Measurements from ENCODE around the gene PPARGC1A.

PPARGC1A gene, protein sequence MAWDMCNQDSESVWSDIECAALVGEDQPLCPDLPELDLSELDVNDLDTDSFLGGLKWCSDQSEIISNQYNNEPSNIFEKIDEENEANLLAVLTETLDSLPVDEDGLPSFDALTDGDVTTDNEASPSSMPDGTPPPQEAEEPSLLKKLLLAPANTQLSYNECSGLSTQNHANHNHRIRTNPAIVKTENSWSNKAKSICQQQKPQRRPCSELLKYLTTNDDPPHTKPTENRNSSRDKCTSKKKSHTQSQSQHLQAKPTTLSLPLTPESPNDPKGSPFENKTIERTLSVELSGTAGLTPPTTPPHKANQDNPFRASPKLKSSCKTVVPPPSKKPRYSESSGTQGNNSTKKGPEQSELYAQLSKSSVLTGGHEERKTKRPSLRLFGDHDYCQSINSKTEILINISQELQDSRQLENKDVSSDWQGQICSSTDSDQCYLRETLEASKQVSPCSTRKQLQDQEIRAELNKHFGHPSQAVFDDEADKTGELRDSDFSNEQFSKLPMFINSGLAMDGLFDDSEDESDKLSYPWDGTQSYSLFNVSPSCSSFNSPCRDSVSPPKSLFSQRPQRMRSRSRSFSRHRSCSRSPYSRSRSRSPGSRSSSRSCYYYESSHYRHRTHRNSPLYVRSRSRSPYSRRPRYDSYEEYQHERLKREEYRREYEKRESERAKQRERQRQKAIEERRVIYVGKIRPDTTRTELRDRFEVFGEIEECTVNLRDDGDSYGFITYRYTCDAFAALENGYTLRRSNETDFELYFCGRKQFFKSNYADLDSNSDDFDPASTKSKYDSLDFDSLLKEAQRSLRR

DNA sequence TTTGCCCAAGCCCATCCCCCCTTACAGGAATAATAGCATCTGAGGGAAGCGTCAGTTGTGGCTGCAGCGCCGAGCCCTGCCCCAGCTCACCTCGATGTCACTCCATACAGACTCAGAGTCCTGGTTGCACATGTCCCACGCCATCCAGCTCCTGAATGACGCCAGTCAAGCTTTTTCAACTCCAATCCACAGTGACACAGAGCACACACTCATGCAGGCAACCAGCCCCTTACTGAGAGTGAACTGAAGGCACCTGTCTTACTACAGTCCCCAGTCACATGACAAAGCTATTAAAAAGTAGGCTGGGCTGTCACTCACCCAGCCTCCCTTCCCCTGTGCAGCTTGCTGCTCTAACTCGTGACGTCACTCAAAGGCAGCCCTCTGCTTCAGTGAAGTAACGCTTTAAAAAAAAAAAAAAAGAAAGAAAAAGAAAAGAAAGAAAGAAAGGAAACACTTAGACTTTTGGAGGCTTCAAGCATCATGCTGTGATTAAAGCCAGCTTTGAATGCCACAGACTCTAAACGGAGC lies at the start of gene PPARGC1A:
Gene PPARGC1A (minus strand): TSS at position 234 of the 528 bp plus-strand sequence. CDS start 90 bp downstream, at position 144.
- peak; percentile 60 to 94 (median 90) for DNase-seq

DNA sequence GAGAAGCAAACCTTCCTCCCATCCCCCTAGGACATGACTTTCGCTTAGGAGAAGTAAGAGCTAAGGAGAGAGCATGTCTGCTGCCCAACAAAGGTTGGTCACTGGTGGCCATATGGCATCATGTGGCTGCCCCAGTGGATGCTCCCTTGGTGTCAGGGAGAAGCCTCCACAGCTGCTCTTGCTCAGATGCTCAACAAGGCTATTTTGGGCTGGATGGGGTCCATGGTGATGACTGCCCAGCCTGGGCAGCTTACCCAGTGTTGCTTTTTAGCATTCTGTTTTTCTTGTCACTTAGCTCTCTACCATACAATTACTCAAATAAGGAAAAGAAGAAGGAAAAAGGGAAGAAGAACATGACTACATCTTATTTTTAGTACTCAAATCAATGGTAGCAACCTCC lies 48.9 kb upstream of the PPARGC1A start:
- no peak for DNase-seq

DNA sequence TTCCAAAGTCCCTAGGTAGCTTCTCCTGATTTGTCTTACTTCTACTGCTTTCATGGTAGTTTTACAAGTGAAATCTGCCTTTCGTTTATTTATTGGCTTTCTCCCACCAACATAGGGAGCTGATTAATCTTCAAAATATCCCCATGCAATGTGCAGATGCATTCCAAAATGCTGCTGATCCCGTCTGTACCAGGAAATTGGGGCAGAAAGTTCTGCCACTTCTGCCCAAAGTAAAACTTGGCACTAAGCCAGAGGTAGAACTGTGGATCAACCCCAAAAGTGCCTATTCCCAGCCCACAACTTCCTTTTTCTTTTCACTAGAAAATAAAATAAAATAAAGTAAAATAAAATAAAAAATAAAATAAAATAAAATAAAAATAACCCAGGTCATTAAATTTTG lies 47.3 kb upstream of the PPARGC1A start:
- no peak for DNase-seq

DNA sequence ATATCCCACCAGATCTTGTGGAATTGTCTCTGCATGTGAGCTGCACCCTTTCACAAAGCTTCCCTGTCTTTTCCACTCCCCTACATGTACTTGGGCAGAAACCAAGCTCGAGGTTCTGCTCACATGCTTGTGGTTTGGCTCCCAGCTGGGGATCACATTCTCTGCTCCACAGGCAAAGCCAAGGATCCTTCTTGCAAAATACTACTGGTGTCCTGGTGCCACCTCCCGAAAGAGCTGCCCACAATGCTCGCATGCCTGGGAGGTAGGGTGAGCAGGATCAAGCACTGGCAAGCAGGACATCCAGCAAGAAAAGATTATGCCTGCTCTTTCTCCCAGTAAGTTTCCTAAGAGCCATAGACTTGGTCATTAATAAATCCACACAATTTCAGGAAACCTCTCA lies 45.1 kb upstream of the PPARGC1A start:
- peak in 1 of 3 experiments; percentile 56 for DNase-seq

DNA sequence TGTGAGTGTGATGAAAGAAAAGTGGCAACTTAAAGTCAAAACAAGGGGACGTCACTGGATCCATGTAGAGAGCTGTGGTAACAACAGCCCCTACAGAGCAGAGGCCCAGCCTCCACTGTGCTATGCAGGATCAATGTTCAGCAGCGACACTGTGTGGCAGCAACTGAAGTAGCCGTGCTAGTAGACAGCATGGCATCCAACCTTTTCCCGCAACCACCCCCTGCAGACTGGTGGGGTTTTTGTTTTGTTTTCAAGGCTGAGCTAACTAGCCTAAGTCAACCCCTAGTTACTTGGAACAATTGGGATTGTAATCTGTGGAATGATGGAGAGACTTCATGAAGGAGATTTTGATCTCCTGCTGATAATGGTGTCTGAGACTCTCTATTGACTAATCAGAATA lies 44.4 kb upstream of the PPARGC1A start:
- no peak for DNase-seq

DNA sequence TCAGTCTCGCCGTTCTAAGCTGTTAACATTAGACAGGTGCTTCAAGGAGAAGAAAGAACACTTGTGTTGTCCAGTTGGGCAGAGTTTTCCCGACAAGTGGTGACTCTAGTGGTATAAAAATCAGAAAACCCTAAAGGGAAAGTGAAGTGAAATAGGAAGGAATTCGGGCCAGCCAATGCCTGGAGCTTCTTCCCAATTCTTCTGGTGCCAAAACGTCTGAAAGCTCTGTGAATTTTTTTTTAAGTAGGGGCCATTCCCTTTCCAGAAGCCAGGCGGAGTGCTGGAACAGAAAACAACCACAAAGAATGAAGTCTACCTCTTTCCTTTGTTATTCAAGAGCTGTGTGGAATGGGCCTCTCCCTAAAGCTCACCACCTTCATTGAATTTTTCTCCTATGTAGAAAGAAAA lies 43.1 kb upstream of the PPARGC1A start:
- DNase-seq, result peak in 1 of 3 experiments; percentile 20

DNA sequence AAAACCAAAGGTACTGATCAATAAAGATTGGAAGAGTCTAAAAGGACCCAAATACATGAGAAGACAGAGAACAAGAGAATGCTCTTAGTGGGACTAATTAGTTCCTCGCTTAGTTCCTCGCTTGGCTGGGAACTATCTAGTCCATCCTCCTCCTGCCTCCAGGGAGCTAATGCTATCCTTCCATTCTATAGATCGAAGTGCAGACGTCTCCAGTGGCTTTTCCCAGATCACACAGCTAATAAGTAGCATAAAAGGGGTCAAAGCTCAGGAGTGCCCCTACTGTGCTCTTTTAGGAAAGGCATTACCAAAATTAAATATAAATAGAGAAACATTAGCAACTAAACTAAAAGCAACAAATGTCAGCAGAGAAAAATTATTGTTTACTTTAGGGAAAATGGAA lies 42.3 kb upstream of the PPARGC1A start:
- DNase-seq, result no peak

DNA sequence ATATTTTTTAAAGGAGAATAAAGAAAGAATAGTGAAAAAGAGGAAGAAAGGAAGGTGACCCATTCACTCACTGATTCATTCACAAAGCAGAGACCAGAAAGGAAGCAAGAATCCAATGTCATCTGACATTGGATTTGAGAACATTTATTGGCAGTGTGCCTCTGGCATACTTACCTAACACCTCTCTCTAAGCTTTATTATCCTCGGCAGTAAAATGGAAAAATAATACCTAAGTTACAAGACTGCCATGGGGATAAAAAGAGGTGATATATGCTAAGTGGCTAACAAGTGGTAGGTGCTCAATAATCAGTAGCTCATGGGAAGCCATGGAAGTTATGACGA lies 41.6 kb upstream of the PPARGC1A start:
- DNase-seq, result no peak

DNA sequence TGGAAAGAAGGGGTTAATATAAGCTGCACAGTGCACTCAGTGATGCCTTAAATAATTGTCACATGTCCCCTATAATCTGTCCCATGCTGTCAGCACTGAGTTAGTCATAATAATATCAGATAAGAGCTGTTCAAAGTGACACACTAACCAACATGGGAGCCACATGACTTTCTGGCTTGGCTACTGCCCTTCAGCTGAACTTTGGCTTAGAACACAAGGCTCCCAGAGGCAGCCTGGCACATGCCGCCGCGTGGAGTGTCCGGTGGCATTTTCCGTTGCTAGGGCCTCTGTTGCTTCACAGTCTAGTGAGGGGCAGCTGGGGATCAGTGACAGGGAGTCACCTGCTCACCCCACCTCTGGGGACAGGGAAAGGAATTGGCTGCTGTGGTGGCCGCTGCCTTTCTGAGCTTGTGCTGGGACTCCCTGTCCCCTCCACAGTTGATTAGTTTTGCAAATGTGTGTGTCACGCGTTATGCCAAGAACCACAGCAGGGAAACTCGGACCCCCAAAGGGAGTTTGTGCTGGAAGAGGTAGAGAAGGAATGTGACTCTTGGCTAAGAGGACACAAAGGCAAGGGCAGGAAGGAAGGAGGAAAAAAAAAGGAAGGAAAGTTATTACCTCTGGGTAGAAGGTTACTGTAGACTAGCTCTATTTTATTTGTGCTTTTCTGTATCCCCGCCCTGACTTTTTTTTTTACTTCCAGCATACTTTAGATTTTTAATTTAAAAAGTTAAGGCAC lies 41.1 kb upstream of the PPARGC1A start:
- DNase-seq, result no peak

DNA sequence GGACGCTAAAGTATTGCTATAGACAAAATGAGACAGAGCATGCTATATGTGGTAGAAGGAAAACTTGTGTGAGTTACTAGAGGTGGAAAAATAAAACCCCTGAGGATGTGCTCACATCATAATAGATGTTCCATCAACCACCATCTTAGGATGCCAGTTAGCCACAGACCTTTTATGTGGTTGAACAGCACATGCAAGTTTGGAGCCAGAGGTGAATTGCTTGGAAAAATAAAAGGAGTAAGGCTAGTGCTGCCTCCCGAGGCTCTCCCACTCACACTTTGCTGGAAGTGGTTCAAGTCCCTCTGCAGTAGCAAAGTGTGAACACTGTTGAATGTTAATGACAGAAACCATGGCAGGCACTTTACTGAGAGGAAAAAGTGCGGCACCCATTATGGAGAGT lies 39.4 kb upstream of the PPARGC1A start:
- DNase-seq, result no peak

DNA sequence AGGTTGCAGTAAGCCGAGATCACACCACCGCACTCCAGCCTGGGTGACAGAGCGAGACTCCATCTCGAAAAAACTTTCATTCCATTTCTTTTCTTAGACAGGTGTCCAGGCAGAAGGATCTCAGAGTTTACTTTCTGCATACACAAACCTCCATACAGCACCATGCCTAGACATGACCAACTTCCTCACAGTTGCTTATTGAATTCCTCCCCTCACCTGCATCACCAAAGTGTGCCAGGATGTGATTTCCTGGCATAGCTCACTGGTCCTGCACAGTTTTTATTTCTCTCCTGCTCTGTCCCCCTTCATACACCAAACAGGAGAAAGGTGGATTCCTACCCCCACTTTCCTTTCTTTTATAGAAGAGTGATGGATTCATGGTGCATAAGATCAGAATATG lies 34.7 kb upstream of the PPARGC1A start:
- no peak for DNase-seq

DNA sequence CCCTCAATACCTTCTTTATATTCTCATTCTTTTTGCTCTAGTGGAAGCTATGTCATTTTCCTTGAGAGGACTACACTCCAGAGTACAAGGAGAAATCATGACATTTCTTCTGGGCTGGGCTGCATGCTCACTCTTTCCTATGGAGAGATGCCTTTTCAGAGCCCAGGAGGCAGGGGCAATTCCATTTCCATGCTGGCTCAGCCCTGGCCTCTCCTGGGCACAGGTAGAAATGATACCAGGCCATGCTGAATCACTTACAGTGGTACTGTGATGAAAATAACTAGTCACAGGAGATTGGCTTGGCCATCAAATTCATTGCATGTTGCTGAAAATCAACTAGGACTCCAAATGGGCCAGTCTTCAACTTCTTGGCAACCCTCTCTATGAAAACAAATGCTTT lies 34.0 kb upstream of the PPARGC1A start:
- no peak for DNase-seq

DNA sequence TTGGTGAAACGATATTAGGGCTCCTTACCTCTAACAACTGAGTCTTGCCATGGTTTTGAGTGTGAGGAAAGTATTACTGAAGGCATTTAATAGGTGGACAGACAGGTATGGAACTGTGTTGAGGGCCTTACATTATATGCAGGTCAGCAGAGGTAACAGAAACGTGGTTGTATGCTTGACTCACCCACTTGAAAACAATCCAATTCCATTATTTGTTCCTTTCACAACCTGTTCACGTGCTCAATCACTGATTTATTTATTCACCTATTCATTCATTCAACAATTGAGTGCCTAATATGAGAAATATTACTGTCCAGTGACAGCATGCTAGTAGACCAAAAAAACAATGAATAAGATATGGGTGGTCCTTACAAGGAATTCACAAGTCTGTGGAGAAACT lies 33.3 kb upstream of the PPARGC1A start:
- DNase-seq, result no peak

DNA sequence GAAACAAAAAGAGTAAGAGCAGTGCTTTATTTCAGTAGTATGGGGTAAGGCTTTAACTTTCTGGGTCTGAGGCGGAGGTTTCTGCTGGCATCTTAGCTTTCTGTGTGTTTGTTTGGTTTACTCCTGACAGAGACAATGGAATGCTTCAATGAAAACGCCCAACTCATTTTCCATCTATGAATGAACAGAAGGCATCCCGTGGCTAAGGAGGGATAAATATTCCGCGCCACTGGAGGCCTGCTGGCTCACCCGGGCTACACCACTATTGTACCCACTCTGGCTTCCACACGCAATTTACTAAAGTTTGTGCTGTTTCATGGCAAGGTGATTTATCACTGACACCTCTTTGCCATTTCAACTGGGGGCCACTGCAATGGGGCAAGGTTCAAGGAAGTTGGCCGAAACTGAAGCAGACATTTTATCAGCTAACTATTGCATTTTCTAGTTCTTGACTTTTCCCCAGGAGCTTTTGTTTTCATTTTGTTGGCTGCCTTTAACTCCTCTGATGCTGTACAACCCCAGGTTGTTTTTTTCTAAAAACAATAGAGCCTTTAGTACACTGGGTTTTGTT lies 32.8 kb upstream of the PPARGC1A start:
- no peak for DNase-seq

DNA sequence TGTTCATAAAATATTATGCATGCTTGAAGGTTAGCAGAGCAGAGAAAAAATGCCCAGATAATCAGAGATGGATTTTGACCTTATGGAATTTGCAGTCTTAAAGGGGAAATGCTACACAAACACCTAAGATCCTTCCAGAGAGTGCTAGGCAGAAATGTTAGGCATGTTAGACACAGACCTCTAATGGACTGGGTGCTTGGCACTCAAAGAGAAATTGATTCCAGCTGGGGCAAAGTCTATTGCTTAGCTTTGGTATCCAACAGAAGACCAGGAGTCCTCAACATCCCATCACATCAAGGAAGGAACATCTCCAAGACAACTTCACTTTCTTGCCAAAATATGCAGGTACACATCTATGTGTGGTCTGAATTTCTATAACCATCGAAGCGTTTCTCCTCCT lies 32.2 kb upstream of the PPARGC1A start:
- no peak for DNase-seq

DNA sequence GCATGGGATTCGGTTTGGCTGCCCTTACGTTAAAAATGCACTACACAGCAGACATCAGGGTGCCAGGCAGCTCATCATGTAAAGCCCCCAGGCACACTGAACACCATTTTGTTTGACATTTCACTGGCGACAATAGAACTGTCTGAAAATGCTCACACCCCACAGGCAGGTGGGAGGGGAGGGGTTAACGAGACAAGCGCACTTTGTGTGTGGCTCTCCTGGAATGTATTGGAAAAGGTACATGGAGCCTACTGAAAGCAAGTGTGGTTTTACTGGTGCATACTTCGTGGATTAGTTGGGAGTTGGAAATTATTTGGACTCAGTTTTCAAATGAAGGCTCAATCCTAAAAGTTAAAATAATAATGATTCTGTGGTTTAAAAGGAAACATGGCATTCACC lies 31.6 kb upstream of the PPARGC1A start:
- peak in 1 of 3 experiments; percentile 4 for DNase-seq

DNA sequence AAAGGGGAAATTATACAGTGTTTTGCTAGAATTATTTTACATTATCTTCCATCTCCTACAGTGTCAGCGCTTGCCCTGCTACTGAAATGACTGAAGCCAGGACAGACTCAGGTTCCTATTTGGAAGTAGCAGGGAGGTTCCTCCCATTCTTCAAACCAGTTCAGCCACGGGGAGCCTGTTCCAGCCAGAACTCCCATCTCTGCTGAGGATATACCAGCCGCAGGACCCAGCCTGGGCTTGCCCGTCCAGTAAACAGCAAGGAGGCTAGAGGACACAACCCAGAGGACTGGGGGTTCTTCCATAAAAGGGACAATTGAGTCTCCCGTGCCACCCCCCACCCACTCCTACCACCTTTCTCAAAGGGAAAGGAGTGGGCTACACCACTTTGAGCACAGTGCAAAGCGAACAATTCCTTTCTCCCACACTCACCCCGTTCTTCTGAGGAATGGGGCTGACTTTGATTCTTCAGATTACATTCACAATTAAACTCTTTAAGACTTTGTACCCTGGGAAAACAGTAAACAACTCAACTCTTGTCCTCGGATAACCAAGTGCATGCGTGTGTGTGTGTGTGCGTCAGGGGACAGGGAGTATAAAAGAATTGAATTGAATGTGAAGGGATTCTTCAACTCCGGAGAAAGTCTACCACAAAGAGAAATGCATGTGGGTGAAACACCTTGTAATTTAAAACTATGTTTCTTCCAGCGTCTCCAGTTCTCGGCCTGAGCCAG lies 31.0 kb upstream of the PPARGC1A start:
- no peak for DNase-seq

DNA sequence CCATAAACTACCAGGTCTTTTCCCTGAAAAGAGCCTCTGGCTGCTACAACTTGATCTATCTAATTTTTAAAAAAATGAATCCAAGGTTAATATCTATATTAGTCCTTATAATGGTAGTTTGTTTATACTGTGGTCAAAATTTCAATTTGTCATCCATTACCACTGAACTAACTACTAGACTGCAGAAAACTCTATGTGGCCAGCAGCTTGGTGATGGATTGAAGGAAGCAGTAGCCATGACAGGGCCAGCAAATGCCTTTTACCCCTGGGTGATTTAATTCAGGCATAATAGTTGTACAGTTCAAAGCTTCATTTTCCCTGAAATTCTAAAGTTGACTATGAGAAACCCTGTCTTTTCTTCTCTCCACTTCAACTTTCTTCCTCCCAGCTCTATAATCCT lies 30.4 kb upstream of the PPARGC1A start:
- no peak for DNase-seq

DNA sequence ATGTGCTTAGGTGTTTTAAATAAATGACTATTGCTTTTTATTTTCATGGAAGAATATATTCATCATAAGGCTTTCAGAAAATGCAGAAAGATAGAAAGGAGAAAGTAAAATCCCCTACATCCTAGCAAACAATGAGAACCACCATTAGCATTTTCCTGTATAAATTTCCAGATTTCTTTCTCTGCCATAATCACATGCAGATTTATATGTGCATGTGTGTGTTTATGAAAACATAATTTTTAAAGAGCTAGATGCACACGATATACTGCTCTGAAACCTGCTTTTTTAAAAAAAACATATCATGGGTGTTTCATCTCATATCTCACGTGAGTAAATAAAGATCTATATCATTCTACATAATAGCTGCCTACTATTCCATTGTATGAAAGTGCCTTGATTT lies 26.4 kb upstream of the PPARGC1A start:
- no peak for DNase-seq

DNA sequence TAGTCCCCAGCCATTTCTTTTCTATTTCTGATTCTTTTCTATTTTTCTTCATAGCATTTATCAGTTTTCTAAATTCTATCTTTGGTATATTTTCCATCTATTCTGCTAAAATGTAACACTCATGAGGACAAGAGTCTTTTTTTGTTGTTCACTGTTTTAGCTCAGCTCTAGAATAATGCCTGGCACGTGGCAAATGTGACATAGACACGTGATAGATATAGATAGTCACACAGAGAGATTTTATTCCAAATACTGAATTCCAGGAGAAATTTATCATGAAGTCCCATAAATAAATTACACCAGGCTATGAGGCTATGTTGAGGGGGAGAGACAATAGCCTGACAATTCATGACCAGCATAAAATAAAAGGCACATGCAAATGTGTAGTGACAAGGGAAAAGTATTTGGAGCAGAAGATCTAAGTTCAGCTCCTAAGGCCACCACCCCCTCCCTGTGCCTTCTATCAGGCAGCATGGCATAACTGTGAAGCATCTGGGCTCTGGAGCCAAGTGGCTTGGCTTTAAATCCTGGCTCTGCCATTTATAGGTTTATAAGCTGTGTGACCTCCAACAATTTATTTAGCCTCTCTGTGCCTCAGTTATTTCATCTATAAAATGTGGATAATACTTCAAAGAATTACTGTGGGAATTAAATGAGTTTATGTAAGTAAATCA lies 25.7 kb upstream of the PPARGC1A start:
- DNase-seq, result no peak

DNA sequence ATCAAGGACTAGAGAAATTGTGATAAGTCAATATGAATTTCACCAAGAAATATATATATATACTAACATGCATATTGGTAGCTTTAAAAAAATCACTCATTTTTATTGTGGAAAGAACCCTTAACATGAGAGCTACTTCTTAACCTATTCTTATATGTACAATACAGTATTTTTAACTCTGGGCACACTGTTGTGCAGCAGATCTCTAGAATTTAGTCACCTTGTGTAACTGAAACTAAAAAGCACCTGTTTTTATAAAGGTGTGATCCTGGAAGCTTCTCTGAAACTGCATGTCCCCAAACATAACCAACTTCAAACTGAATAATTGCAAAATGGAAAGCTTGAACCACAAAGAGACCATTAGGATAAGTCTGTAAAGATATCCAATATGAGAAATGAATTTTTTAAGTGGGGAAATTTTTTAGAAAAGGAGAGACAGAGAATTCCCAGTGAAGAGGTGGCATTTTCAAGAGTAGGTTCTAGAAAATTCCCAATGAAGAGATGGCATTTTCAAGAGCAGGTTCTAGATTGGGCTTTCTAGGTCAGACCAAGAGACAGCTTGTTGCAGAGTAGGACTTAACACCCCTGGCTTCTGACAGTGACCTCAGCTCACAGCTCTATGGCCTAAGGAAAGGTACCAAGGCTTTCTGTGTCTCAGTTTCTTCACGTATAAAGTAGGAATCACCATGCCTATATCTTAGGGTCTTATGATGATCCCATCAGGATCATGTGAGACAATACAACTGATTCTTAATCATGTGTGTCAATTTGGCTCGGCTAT lies 22.0 kb upstream of the PPARGC1A start:
- no peak for DNase-seq
